HepG2 (cell line): ENCODE data around the gene FMNL1. TPM values are rescaled to one million over a fixed set of nuclear protein-coding genes. Genes with fewer than 3 reads are reported as not detected.

Experiments used
- GFI1 ChIP-seq: sonication (generic); formaldehyde crosslinking; IDR thresholded peaks from 2 replicates; pipeline ENCODE4 v1.5.0; 2020; ENCODE audit warnings: missing genetic modification reagents, mild to moderate bottlenecking, borderline replicate concordance
- GTF3A ChIP-seq: sonication (generic); formaldehyde crosslinking; conservative IDR thresholded peaks from 2 replicates; pipeline ENCODE4 v1.4.0; 2020; ENCODE audit warnings: mild to moderate bottlenecking, missing genetic modification reagents
- HOXA5 ChIP-seq: sonication (generic); formaldehyde crosslinking; IDR thresholded peaks from 2 replicates; pipeline ENCODE4 v1.4.0; 2020; ENCODE audit warnings: missing genetic modification reagents
- KLF9 ChIP-seq: IDR thresholded peaks from 2 replicates; pipeline ENCODE4 v1.6.1; 2016; ENCODE audit warnings: low read depth
- MATR3 ChIP-seq: sonication (generic); formaldehyde crosslinking; IDR thresholded peaks from 2 replicates; pipeline ENCODE4 v1.4.0; 2020; ENCODE audit warnings: missing genetic modification reagents
- NFKB2 ChIP-seq: sonication (generic); formaldehyde crosslinking; IDR thresholded peaks from 2 replicates; pipeline ENCODE4 v1.4.0; 2020; ENCODE audit warnings: missing genetic modification reagents, borderline replicate concordance
- NR2F6 ChIP-seq, 2 experiments: IDR thresholded peaks; 2 replicates each; pipeline ENCODE4 v1.6.1; 2016; ENCODE audit warnings: antibody characterized with exemption in 1 of 2, mild to moderate bottlenecking in 1 of 2
- RXRB ChIP-seq: IDR thresholded peaks from 2 replicates; pipeline ENCODE4 v1.6.1; 2016; ENCODE audit warnings: borderline replicate concordance, missing genetic modification reagents, missing compliant biosample characterization
- SMC3 ChIP-seq: IDR thresholded peaks from 2 replicates; pipeline ENCODE4 v1.6.1; 2011; ENCODE audit warnings: low read length, improper control_type of control experiment
- SNAPC2 ChIP-seq: sonication (generic); formaldehyde crosslinking; IDR thresholded peaks from 2 replicates; pipeline ENCODE4 v1.8.1; 2022; ENCODE audit warnings: mild to moderate bottlenecking, missing genetic modification reagents
- SYNCRIP ChIP-seq: fragments of 200-400 bp; formaldehyde crosslinking; IDR thresholded peaks from 2 replicates; pipeline ENCODE4 v1.6.1; 2018; ENCODE audit warnings: mild to moderate bottlenecking, low read depth, low read length; ENCODE audit not compliant: insufficient read depth
- TFDP2 ChIP-seq: sonication (generic); formaldehyde crosslinking; IDR thresholded peaks from 2 replicates; pipeline ENCODE4 v1.4.0; 2020; ENCODE audit warnings: missing genetic modification reagents
- ZBTB14 ChIP-seq: sonication (generic); formaldehyde crosslinking; IDR thresholded peaks from 2 replicates; pipeline ENCODE4 v1.4.0; 2020; ENCODE audit warnings: missing genetic modification reagents
- ZNF234 ChIP-seq: sonication (generic); formaldehyde crosslinking; conservative IDR thresholded peaks from 2 replicates; pipeline ENCODE4 v1.5.1; 2020; ENCODE audit warnings: mild to moderate bottlenecking, missing genetic modification reagents
- ZNF468 ChIP-seq: sonication (generic); formaldehyde crosslinking; IDR thresholded peaks from 2 replicates; pipeline ENCODE4 v1.8.0; 2022; ENCODE audit warnings: mild to moderate bottlenecking, moderate library complexity, missing genetic modification reagents
- ZNF746 ChIP-seq: sonication (generic); formaldehyde crosslinking; IDR thresholded peaks from 2 replicates; pipeline ENCODE4 v1.8.0; 2022; ENCODE audit warnings: mild to moderate bottlenecking, missing genetic modification reagents
- ZNF850 ChIP-seq: sonication (generic); formaldehyde crosslinking; conservative IDR thresholded peaks from 2 replicates; pipeline ENCODE4 v1.9.0; 2021; ENCODE audit warnings: mild to moderate bottlenecking, missing genetic modification reagents
- polyA plus RNA-seq, 8 experiments: library from polyadenylated mRNA; depleted of rRNA in 3 of 8; stranded (reverse) in 7 of 8; unstranded in 1 of 8; fragments of >200 nt; fragmentation: Illumina TruSeq in 4 of 8; extraction: Trizol in 4 of 8; gene quantifications; 2 replicates each; pipeline versions ENCODE4 v1.2.1 to v1.2.3, GENCODE V29; 2011 to 2016; ENCODE audit warnings: low read depth in 4 of 8, missing spikeins in 1 of 8, mixed read lengths in 1 of 8; ENCODE audit not compliant: insufficient read depth in 1 of 8
- total RNA-seq, 5 experiments: library from RNA; depleted of rRNA; stranded (reverse); fragments of >200 nt; fragmentation: Illumina TruSeq; extraction: Trizol; gene quantifications; 2 replicates each; pipeline ENCODE4 v1.2.3, GENCODE V29; 2016; ENCODE audit warnings: low read depth in 1 of 5
- TF ChIP-seq, protein P1 (sequence below): sonication (generic); formaldehyde crosslinking; IDR thresholded peaks from 2 replicates; pipeline ENCODE4 v1.4.0; 2020; ENCODE audit warnings: mild to moderate bottlenecking, missing genetic modification reagents, borderline replicate concordance
- TF ChIP-seq, protein P2 (sequence below): sonication (generic); formaldehyde crosslinking; IDR thresholded peaks from 2 replicates; pipeline ENCODE4 v1.5.1; 2020; ENCODE audit warnings: mild to moderate bottlenecking, missing genetic modification reagents, moderate library complexity

Gene FMNL1
- total and polyA plus RNA-seq, 2 of the 13 experiments (the other 11 are each of a cell fraction or from before 2014, with no cell fraction given), result 0.53 to 0.70 TPM

DNA sequence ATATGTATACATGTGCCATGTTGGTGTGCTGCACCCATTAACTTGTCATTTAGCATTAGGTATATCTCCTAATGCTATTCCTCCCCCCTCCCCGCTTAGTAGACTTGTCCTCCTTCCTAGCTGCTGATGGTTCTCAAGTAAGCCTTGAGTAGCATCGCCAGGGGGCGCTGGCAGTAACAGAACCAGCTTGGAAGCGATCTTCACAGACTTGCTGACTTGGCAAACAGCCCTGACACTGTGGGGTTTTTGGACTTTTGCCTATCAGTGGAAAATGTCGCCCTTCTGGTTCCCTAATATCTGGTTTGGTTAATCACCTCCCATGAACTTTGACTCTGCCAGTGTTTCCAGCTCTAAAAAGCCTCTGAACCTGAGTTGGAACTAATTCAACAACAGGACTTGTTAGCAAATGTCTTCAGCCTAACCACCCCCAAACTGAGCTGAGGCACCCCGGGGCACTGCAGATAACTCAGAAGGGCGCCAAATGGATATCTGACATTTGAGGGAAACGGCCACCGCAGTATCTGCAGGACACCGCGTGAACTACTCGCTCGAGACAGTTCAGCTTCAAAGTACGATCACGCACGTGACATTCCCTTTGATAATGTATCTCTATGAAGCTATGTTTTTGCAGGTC is 55.6 kb downstream of the FMNL1 start (continued):
- TF ChIP-seq MATR3 (CRISPR knock-in tag), result no peak
- TF ChIP-seq, protein P1, sequence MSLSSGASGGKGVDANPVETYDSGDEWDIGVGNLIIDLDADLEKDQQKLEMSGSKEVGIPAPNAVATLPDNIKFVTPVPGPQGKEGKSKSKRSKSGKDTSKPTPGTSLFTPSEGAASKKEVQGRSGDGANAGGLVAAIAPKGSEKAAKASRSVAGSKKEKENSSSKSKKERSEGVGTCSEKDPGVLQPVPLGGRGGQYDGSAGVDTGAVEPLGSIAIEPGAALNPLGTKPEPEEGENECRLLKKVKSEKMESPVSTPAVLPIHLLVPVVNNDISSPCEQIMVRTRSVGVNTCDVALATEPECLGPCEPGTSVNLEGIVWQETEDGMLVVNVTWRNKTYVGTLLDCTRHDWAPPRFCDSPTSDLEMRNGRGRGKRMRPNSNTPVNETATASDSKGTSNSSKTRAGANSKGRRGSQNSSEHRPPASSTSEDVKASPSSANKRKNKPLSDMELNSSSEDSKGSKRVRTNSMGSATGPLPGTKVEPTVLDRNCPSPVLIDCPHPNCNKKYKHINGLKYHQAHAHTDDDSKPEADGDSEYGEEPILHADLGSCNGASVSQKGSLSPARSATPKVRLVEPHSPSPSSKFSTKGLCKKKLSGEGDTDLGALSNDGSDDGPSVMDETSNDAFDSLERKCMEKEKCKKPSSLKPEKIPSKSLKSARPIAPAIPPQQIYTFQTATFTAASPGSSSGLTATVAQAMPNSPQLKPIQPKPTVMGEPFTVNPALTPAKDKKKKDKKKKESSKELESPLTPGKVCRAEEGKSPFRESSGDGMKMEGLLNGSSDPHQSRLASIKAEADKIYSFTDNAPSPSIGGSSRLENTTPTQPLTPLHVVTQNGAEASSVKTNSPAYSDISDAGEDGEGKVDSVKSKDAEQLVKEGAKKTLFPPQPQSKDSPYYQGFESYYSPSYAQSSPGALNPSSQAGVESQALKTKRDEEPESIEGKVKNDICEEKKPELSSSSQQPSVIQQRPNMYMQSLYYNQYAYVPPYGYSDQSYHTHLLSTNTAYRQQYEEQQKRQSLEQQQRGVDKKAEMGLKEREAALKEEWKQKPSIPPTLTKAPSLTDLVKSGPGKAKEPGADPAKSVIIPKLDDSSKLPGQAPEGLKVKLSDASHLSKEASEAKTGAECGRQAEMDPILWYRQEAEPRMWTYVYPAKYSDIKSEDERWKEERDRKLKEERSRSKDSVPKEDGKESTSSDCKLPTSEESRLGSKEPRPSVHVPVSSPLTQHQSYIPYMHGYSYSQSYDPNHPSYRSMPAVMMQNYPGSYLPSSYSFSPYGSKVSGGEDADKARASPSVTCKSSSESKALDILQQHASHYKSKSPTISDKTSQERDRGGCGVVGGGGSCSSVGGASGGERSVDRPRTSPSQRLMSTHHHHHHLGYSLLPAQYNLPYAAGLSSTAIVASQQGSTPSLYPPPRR, result no peak
- no peak for TF ChIP-seq NFKB2
- TF ChIP-seq ZBTB14 (CRISPR knock-in tag), result no peak
- no peak for TF ChIP-seq ZNF234 (CRISPR knock-in tag)
- no peak for TF ChIP-seq SYNCRIP
- TF ChIP-seq SMC3, result peak; percentile 99
- no peak for TF ChIP-seq ZNF850 (CRISPR knock-in tag)
- 0 out of 2 replicates have a peak, but pooled peaks have one; percentile 34 for TF ChIP-seq NR2F6 (IDR thresholded peaks at IDR 0.05)
- TF ChIP-seq NR2F6 (CRISPR knock-in tag; IDR thresholded peaks at IDR 0.05), result no peak; the same call in 1 of the 2 replicates
- TF ChIP-seq, protein P2, sequence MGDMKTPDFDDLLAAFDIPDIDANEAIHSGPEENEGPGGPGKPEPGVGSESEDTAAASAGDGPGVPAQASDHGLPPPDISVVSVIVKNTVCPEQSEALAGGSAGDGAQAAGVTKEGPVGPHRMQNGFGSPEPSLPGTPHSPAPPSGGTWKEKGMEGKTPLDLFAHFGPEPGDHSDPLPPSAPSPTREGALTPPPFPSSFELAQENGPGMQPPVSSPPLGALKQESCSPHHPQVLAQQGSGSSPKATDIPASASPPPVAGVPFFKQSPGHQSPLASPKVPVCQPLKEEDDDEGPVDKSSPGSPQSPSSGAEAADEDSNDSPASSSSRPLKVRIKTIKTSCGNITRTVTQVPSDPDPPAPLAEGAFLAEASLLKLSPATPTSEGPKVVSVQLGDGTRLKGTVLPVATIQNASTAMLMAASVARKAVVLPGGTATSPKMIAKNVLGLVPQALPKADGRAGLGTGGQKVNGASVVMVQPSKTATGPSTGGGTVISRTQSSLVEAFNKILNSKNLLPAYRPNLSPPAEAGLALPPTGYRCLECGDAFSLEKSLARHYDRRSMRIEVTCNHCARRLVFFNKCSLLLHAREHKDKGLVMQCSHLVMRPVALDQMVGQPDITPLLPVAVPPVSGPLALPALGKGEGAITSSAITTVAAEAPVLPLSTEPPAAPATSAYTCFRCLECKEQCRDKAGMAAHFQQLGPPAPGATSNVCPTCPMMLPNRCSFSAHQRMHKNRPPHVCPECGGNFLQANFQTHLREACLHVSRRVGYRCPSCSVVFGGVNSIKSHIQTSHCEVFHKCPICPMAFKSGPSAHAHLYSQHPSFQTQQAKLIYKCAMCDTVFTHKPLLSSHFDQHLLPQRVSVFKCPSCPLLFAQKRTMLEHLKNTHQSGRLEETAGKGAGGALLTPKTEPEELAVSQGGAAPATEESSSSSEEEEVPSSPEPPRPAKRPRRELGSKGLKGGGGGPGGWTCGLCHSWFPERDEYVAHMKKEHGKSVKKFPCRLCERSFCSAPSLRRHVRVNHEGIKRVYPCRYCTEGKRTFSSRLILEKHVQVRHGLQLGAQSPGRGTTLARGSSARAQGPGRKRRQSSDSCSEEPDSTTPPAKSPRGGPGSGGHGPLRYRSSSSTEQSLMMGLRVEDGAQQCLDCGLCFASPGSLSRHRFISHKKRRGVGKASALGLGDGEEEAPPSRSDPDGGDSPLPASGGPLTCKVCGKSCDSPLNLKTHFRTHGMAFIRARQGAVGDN (CRISPR knock-in tag), result no peak
- TF ChIP-seq KLF9 (CRISPR knock-in tag), result no peak
- TF ChIP-seq GTF3A (CRISPR knock-in tag), result no peak
- TF ChIP-seq RXRB (CRISPR knock-in tag), result no peak
- 0 out of 2 replicates have a peak, but pooled peaks have one; percentile 58 for TF ChIP-seq HOXA5 (CRISPR knock-in tag)
- no peak for TF ChIP-seq TFDP2 (CRISPR knock-in tag)
- TF ChIP-seq GFI1 (CRISPR knock-in tag), result no peak
- no peak for TF ChIP-seq SNAPC2
- no peak for TF ChIP-seq ZNF746 (CRISPR knock-in tag)
- TF ChIP-seq ZNF468 (CRISPR knock-in tag), result no peak
